MM.1S (cell line): ENCODE data around the gene STX1B.

Experiments
- DNase-seq: peaks from one replicate; pipeline ENCODE4 v3.0.0-alpha.2; 2015
- H2AFZ ChIP-seq: fragments of 300-600 bp; sonication (generic); 2 replicates; pipeline ENCODE4 v1.6.0; 2016; ENCODE audit warnings: antibody characterized with exemption, low read length
- H3F3A ChIP-seq: fragments of 300-600 bp; sonication (generic); 2 replicates; pipeline ENCODE4 v1.6.1; 2016; ENCODE audit warnings: mild to moderate bottlenecking, antibody characterized with exemption, low read length, moderate library complexity, mixed read lengths; ENCODE audit not compliant: insufficient read depth
- H3K27ac ChIP-seq: fragments of 300-600 bp; sonication (generic); 2 replicates; pipeline ENCODE4 v1.5.1; 2016; ENCODE audit warnings: mild to moderate bottlenecking, low read length
- H3K27me3 ChIP-seq: fragments of 300-600 bp; sonication (generic); replicated peaks from 2 replicates; pipeline ENCODE4 v1.6.0; 2016; ENCODE audit warnings: low read length; ENCODE audit not compliant: insufficient read depth
- H3K36me3 ChIP-seq: fragments of 300-600 bp; sonication (generic); replicated peaks from 2 replicates; pipeline ENCODE4 v1.6.1; 2016; ENCODE audit warnings: mild to moderate bottlenecking, low read length, mixed read lengths; ENCODE audit not compliant: insufficient read depth
- H3K4me1 ChIP-seq: fragments of 300-600 bp; sonication (generic); 2 replicates; pipeline ENCODE4 v1.6.1; 2016; ENCODE audit warnings: low read length, mixed read lengths
- H3K4me2 ChIP-seq: fragments of 300-600 bp; sonication (generic); 2 replicates; pipeline ENCODE4 v1.6.0; 2016; ENCODE audit warnings: low read depth, low read length
- H3K4me3 ChIP-seq: fragments of 300-600 bp; sonication (generic); 2 replicates; pipeline ENCODE4 v1.5.1; 2016; ENCODE audit warnings: low read length, mixed read lengths
- H3K79me2 ChIP-seq: fragments of 300-600 bp; sonication (generic); 2 replicates; pipeline ENCODE4 v1.6.1; 2016; ENCODE audit warnings: mixed run types, low read length, mixed read lengths
- H3K9ac ChIP-seq: fragments of 300-600 bp; sonication (generic); 2 replicates; pipeline ENCODE4 v1.6.1; 2016; ENCODE audit warnings: low read length, mixed read lengths
- H3K9me2 ChIP-seq: fragments of 300-600 bp; sonication (generic); replicated peaks from 2 replicates; pipeline ENCODE4 v1.6.1; 2016; ENCODE audit warnings: mild to moderate bottlenecking, low read length, mixed read lengths; ENCODE audit not compliant: insufficient read depth
- H3K9me3 ChIP-seq: fragments of 300-600 bp; sonication (generic); replicated peaks from 2 replicates; pipeline ENCODE4 v1.6.1; 2016; ENCODE audit warnings: mild to moderate bottlenecking, low read length, mixed read lengths; ENCODE audit not compliant: insufficient read depth
- H4K20me1 ChIP-seq: fragments of 300-600 bp; sonication (generic); 2 replicates; pipeline ENCODE4 v1.6.1; 2016; ENCODE audit warnings: mild to moderate bottlenecking, low read length, moderate library complexity, mixed read lengths; ENCODE audit not compliant: insufficient read depth
- CTCF ChIP-seq: fragments of 300-600 bp; sonication (generic); IDR thresholded peaks from 2 replicates; pipeline ENCODE4 v1.5.1; 2016; ENCODE audit warnings: antibody characterized with exemption, low read length, mixed read lengths
- EZH2 ChIP-seq: fragments of 300-600 bp; sonication (generic); optimal IDR thresholded peaks from 2 replicates; pipeline ENCODE3; 2017; ENCODE audit warnings: low read depth, mild to moderate bottlenecking, antibody characterized with exemption, low read length, mixed read lengths
- EZH2phosphoT487 ChIP-seq: fragments of 300-600 bp; sonication (generic); IDR thresholded peaks from 2 replicates; pipeline ENCODE4 v1.6.1; 2018; ENCODE audit warnings: antibody characterized with exemption, low read length

The STX1B gene

GRCh38 chr16:30948667-30949649 is 61.5 kb downstream of the STX1B start, which contains the start of gene ORAI3:
Gene ORAI3, plus strand, starts transcription at chr16:30949068. Its CDS starts 222 bp downstream, at chr16:30949290.
- peak within 1 kb of the TSS; percentile 80 for H2AFZ ChIP-seq
- peak within 1 kb of the TSS; percentile 58; the same call in 1 of the 2 replicates for H3K27ac ChIP-seq
- peak within 1 kb of the TSS; percentile 96 for H3K4me3 ChIP-seq
- peaks cover 8% of the 10 kb centered on the region for H3K4me1 ChIP-seq
- no peaks in the 10 kb centered on the region for H3K9me2 ChIP-seq
- peaks cover 10% of the 10 kb centered on the region for H3F3A ChIP-seq
- peaks cover 14% of the 10 kb centered on the region for H3K79me2 ChIP-seq
- H3K9me3 ChIP-seq: no peaks in the 10 kb centered on the region
- no peaks in the 10 kb centered on the region for H3K27me3 ChIP-seq
- peak; percentile 63 for DNase-seq
- TF ChIP-seq CTCF: no peak
- TF ChIP-seq EZH2phosphoT487: no peak
- no peak for TF ChIP-seq EZH2
- H4K20me1 ChIP-seq: no peaks in the 10 kb centered on the region
- H3K4me2 ChIP-seq: peak within 1 kb of the TSS; percentile 100
- peak within 1 kb of the TSS; percentile 90 for H3K9ac ChIP-seq
- H3K36me3 ChIP-seq: no peaks in the 10 kb centered on the region

- Histone ChIP-seq H3K27me3 (no peaks in the 10 kb centered on the region), H4K20me1 (no peaks in the 10 kb centered on the region), H3K4me1 (peaks cover 8% of the 10 kb centered on the region), H3F3A (peaks cover 10% of the 10 kb centered on the region), H3K9me2 (no peaks in the 10 kb centered on the region), H3K4me2 (peak overlapping the region; percentile 100), H3K9ac (no peak overlapping the region; the same call in 1 of the 2 replicates), H3K4me3 (peak overlapping the region; percentile 96), H3K36me3 (no peaks in the 10 kb centered on the region), H3K79me2 (peaks cover 14% of the 10 kb centered on the region), H3K9me3 (no peaks in the 10 kb centered on the region), H2AFZ (peak overlapping the region; percentile 80; the same call in 1 of the 2 replicates), H3K27ac (no peak overlapping the region)
- no peak for DNase-seq
- no peak for TF ChIP-seq CTCF
- TF ChIP-seq EZH2phosphoT487: no peak
- TF ChIP-seq EZH2: no peak
Observed at GRCh38 chr16:30947859-30948666, 62.4 kb downstream of the STX1B start.

GRCh38 chr16:30947541-30947858 is 62.9 kb downstream of the STX1B start:
- Histone ChIP-seq H3K4me3 (no peak overlapping the region), H3K79me2 (peaks cover 14% of the 10 kb centered on the region), H3K27ac (no peak overlapping the region), H4K20me1 (no peaks in the 10 kb centered on the region), H3K27me3 (no peaks in the 10 kb centered on the region), H3K9ac (no peak overlapping the region), H3K4me1 (peaks cover 9% of the 10 kb centered on the region), H3F3A (peaks cover 14% of the 10 kb centered on the region), H3K36me3 (no peaks in the 10 kb centered on the region), H3K4me2 (no peak overlapping the region), H2AFZ (no peak overlapping the region), H3K9me3 (no peaks in the 10 kb centered on the region), H3K9me2 (no peaks in the 10 kb centered on the region)
- DNase-seq: no peak
- TF ChIP-seq EZH2phosphoT487 (no peak), EZH2 (no peak), CTCF (no peak)
